Tibial nerve (tissue), 4 donors: Measurements from ENCODE around the gene DPEP3. TPM values are rescaled to one million over a fixed set of nuclear protein-coding genes. Genes with fewer than 3 reads are reported as not detected.

ENCODE experiments used
- DNase-seq, 2 donors: peaks; one replicate each; pipeline ENCODE4 v3.0.0-alpha.2; 2019; ENCODE audit warnings: low spot score in 2 of 2
- H3K27ac ChIP-seq, 4 donors: fragments of 200-600 bp; sonication (generic) in 3 of 4; one replicate each; pipeline ENCODE4 v1.5.1; 2017 to 2019; ENCODE audit warnings: mild to moderate bottlenecking in 1 of 4
- H3K27me3 ChIP-seq, 2 donors: fragments of 200-600 bp; sonication (generic) in 1 of 2; one replicate each; pipeline versions ENCODE4 v1.5.1 to v1.6.0; 2017 to 2019
- H3K36me3 ChIP-seq, 3 donors: fragments of 200-600 bp; sonication (generic); one replicate each; pipeline ENCODE4 v1.5.1; 2018 to 2019
- H3K4me1 ChIP-seq, 4 donors: fragments of 200-600 bp; sonication (generic) in 3 of 4; one replicate each; pipeline ENCODE4 v1.5.1; 2017 to 2019
- H3K4me3 ChIP-seq, 4 donors: fragments of 200-600 bp; sonication (generic) in 3 of 4; one replicate each; pipeline ENCODE4 v1.5.1; 2017 to 2019; ENCODE audit warnings: mild to moderate bottlenecking in 1 of 4, moderate library complexity in 1 of 4
- H3K9me3 ChIP-seq, 4 donors: fragments of 200-600 bp; sonication (generic) in 3 of 4; one replicate each; pipeline ENCODE4 v1.5.1; 2017 to 2019
- EP300 ChIP-seq, 2 donors: sonication (generic); formaldehyde crosslinking; IDR thresholded peaks; one replicate each; pipeline ENCODE4 v1.6.1; 2017; ENCODE audit warnings: antibody characterized with exemption in 2 of 2, mild to moderate bottlenecking in 1 of 2
- POLR2A ChIP-seq, 2 donors: fragments of 450-650 bp; IDR thresholded peaks; one replicate each; pipeline ENCODE4 v1.6.1; 2017; ENCODE audit warnings: antibody characterized with exemption in 2 of 2, mild to moderate bottlenecking in 2 of 2, moderate library complexity in 2 of 2
- WGBS, 2 donors: methylation state at CpG; one replicate each; pipeline ENCODE4 v1.1.5; 2018; 5-methylcytosine and 5-hydroxymethylcytosine counted together
- total RNA-seq, 4 donors: library from RNA; depleted of rRNA; stranded (reverse); fragments of >200 nt; gene quantifications; one replicate each; pipeline ENCODE4 v1.1.0, GENCODE V29; 2016
- TF ChIP-seq, protein P1 (sequence below), 5 experiments: fragments of 200-600 bp in 3 of 5; fragments of 450-650 bp in 2 of 5; sonication (generic) in 3 of 5; IDR thresholded peaks; one replicate each; pipeline ENCODE4 v1.5.1; 2016 to 2019; ENCODE audit warnings: antibody characterized with exemption in 5 of 5, mild to moderate bottlenecking in 3 of 5, moderate library complexity in 2 of 5

DPEP3 gene
- total RNA-seq, 4 donors from 2014 or later, result 0.66 TPM; not detected in 3

DNA sequence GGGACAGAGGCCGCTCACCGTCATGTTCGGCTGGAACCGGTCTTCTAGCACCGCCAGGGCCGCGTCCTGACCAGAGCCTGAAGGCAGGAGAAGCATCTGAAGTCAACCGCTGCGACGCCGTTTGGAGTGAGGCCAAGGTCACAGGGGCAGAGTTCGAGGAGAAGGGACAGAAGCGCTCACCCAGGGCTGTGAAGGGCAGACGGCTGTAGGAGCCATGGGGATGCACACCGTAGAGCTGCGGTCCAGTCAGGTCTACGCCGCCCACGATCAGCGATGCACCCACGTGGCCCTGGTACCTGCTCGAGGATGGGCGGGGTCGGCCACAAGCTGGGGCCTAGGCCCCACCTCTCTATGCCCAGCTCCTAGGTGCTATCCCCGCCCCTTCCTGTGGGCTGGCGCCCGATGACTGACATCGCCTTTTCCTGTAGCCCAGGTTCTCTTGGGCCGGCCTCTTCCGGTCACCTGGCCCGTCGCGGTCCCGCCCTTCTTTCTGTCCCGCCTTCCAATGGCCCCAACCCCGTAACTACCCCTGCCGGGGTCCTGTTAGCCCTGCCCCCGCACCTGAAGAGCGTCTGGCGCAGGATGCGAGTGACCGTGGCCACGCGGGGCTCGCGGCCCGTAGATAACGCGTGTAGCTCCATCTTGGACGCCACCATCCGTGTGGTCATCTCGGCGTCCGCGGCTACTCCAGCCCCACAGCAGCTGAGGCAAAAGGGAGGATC is 44.7 kb downstream of the DPEP3 start:
- Histone ChIP-seq H3K4me1 (peaks cover 0 to 39% (median 20%) of the 10 kb centered on the region in 4 donors), H3K9me3 (no peaks in the 10 kb centered on the region), H3K4me3 (peak overlapping the region; percentile 74 to 98 (median 84)), H3K27me3 (no peaks in the 10 kb centered on the region), H3K27ac (peak overlapping the region; percentile 60 to 95 (median 94)), H3K36me3 (peaks cover 0 to 39% (median 5%) of the 10 kb centered on the region in 3 donors)
- 1 to 2% methylated on average over 43 to 53 of the region's 55 CpGs for WGBS, 2 donors
- peak; percentile 87 to 88 for DNase-seq
- TF ChIP-seq POLR2A (IDR thresholded peaks at IDR 0.05) (peak; percentile 48 to 75), EP300 (IDR thresholded peaks at IDR 0.05) (peak; percentile 58 to 92)
- TF ChIP-seq, protein P1, sequence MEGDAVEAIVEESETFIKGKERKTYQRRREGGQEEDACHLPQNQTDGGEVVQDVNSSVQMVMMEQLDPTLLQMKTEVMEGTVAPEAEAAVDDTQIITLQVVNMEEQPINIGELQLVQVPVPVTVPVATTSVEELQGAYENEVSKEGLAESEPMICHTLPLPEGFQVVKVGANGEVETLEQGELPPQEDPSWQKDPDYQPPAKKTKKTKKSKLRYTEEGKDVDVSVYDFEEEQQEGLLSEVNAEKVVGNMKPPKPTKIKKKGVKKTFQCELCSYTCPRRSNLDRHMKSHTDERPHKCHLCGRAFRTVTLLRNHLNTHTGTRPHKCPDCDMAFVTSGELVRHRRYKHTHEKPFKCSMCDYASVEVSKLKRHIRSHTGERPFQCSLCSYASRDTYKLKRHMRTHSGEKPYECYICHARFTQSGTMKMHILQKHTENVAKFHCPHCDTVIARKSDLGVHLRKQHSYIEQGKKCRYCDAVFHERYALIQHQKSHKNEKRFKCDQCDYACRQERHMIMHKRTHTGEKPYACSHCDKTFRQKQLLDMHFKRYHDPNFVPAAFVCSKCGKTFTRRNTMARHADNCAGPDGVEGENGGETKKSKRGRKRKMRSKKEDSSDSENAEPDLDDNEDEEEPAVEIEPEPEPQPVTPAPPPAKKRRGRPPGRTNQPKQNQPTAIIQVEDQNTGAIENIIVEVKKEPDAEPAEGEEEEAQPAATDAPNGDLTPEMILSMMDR (IDR thresholded peaks at IDR 0.05), result peak in 1 of 5 experiments; percentile 33

DNA sequence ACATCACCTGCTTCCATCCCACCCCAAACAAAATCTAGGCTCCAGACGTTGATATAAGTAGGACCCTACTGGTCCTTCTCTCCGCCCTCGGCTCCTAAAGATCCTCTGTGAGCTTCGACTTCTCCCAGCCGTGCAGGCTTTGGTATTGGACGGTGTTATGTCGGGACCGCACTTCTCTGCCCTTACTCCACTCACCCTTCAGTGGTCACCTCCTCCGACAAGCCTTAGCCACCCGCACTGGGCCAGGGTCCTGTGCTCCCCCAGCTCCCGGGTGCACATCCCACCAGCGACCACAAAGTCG is 45.2 kb downstream of the DPEP3 start:
- H3K4me3 ChIP-seq, result peak overlapping the region; percentile 74 to 98 (median 84)
- WGBS, 2 donors, result 13 to 18% methylated on average over 13 of the region's 13 CpGs
- no peaks in the 10 kb centered on the region for H3K27me3 ChIP-seq
- H3K4me1 ChIP-seq, result peaks cover 0 to 36% (median 20%) of the 10 kb centered on the region in 4 donors
- TF ChIP-seq EP300 (IDR thresholded peaks at IDR 0.05), result no peak
- no peaks in the 10 kb centered on the region for H3K9me3 ChIP-seq
- peak overlapping the region; percentile 60 to 95 (median 94) for H3K27ac ChIP-seq
- H3K36me3 ChIP-seq, result peaks cover 0 to 39% (median 5%) of the 10 kb centered on the region in 3 donors
- no peak for DNase-seq

DNA sequence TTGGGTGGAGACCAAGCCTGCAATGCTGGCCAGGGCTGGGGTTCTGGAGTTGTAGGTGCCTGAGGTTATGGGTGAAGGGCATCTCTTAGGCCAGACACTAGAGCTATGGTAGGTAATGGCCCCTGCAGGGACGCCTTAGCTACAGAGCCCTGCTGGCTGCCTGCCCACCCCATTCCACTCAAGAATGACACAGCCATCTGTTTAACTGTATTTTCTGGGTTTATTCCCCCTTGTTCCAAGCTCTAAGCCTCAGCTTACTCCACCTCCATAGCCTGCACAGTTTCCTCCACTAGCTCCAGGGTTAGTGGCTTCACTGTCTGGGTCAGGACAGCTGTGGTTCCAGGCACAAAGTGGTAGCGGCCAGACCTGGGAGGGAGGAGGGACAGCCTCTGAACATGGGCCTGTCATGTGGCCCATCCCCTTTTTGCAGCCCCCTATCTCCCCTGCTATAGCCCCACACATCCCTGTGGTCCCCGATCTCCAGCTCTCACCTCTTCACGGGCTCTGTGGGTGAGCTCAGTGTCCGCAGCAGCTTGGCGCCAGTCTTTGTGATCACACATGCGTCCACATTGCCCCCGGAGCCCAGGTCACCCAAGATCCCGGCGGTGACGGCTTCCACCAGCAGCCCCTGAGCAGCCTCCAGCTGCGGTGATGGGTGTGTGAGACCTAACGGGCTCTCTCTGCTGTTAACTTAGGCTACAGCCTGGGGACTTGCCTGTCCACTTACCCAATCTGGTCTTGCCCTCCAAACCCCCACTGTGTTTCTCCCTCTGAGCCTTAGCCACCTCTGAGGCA is 45.8 kb downstream of the DPEP3 start:
- Histone ChIP-seq H3K4me1 (peaks cover 0 to 30% (median 20%) of the 10 kb centered on the region in 4 donors), H3K27me3 (no peaks in the 10 kb centered on the region), H3K4me3 (peak overlapping the region in 3 of 4 donors; percentile 74 to 90 (median 79)), H3K36me3 (peaks cover 0 to 38% (median 5%) of the 10 kb centered on the region in 3 donors), H3K9me3 (no peaks in the 10 kb centered on the region), H3K27ac (peak overlapping the region in 3 of 4 donors; percentile 93 to 95 (median 94))
- TF ChIP-seq POLR2A (IDR thresholded peaks at IDR 0.05), result no peak
- TF ChIP-seq EP300 (IDR thresholded peaks at IDR 0.05), result no peak
- TF ChIP-seq, protein P1 (IDR thresholded peaks at IDR 0.05), result no peak
- WGBS, 2 donors, result 36 to 39% methylated on average over 12 to 13 of the region's 13 CpGs
- no peak for DNase-seq

DNA sequence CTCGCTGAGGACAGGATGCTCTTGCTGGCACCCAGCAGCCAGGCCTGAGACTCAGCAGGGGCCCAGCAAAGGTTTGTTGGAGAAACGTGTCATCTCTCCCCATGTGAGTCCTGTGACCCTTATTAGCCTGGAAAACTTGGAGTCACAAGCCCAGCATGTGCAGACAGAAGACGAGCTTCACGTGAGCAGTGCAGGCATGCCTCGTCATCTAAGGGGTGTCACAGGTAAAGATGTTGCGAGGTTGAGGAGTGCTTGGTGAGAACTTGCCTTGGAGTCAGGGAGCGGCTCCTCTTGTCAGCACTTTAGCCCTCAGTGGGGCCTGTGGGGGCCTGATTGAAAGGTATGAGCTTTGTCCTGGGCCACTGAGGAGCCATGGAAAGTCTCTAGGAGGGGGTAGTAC is 46.5 kb downstream of the DPEP3 start:
- peaks cover 0 to 41% (median 5%) of the 10 kb centered on the region in 3 donors for H3K36me3 ChIP-seq
- 80 to 82% methylated on average over 6 to 7 of the region's 7 CpGs for WGBS, 2 donors
- H3K9me3 ChIP-seq, result no peaks in the 10 kb centered on the region
- H3K27me3 ChIP-seq, result no peaks in the 10 kb centered on the region
- H3K4me1 ChIP-seq, result peaks cover 0 to 27% (median 20%) of the 10 kb centered on the region in 4 donors
- H3K4me3 ChIP-seq, result no peak overlapping the region
- no peak overlapping the region for H3K27ac ChIP-seq
- no peak for DNase-seq
- TF ChIP-seq, protein P1 (IDR thresholded peaks at IDR 0.05), result no peak
- TF ChIP-seq POLR2A (IDR thresholded peaks at IDR 0.05) (no peak), EP300 (IDR thresholded peaks at IDR 0.05) (no peak)

DNA sequence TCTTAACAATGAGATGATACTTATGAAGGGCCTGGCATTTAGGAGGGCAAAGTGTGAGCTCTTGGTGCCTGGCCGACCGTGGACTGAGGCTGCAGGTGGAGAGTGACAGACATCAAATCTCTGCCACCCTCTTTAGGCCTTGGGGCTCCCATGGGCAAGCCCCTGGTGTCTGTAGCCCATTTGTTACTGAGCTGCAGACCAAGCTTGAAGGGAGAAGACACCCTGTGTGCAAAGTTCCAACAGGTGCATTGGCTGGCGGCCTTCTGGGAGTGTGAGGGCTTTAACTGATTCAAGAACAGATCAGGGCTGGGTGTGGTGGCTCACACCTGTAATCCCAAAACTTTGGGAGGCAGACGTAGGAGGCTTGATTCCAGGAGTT is 47.8 kb downstream of the DPEP3 start:
- no peak overlapping the region for H3K4me3 ChIP-seq
- H3K27ac ChIP-seq, result no peak overlapping the region
- no peak for DNase-seq
- no peak for TF ChIP-seq POLR2A (IDR thresholded peaks at IDR 0.05)
- TF ChIP-seq, protein P1 (IDR thresholded peaks at IDR 0.05), result no peak
- no peaks in the 10 kb centered on the region for H3K9me3 ChIP-seq
- peaks cover 0 to 28% (median 19%) of the 10 kb centered on the region in 4 donors for H3K4me1 ChIP-seq
- H3K36me3 ChIP-seq, result peaks cover 0 to 53% (median 8%) of the 10 kb centered on the region in 3 donors
- WGBS, 2 donors, result 85 to 100% methylated on average over 2 to 4 of the region's 4 CpGs
- no peaks in the 10 kb centered on the region for H3K27me3 ChIP-seq
